ENCODE measurements around the gene COL4A6. TPM values are rescaled to one million over a fixed set of nuclear protein-coding genes. Genes with fewer than 3 reads are reported as not detected.
A peak's percentile ranks its signal among the peaks of the same experiment; 100 is the strongest.

The COL4A6 gene
- total RNA-seq, 2 donors from 2014 or later = not detected

DNA sequence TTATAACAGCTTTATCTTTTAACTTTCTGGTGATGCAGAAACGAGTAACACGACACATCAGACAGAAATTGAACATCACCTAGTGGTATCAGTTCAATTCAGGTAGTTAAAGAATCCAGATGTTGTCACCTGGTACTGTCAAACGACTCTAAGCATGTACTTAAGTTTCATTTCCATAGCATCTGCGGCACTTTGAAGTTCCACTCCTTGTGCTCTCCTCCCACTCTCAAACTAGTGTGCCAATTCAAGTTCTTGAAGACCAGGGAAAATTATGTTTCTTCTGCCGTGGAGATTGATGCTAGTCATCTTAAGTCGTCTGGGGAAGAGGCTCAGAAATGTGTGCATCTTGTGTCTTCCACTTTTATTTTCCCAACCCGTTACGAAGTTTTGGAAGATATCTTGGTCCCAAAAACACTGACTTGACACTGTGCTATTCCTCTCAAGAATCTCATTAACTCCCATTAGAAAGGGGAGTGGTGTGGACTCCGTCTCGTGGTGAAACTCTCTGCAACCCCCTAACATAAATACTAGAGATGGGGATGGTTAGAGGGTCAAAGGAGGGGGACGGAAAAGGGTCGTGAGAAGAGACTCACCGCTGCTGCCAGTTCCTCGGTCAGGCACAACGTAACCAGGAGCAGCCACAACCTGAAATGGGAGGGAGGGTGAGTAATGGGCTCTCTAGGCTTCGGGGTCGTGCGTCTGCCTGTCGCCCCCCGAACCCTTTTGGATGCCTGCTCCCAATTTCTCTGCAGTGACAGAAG is 693 bp downstream of the COL4A6 start:
- peaks cover 72% of the 10 kb centered on the region for H3K27me3 Mint-ChIP-seq (ENCODE audit: low read depth)
- DNase-seq (no peak), ATAC-seq (replicated peaks in 1 of 2) (no peak)

DNA sequence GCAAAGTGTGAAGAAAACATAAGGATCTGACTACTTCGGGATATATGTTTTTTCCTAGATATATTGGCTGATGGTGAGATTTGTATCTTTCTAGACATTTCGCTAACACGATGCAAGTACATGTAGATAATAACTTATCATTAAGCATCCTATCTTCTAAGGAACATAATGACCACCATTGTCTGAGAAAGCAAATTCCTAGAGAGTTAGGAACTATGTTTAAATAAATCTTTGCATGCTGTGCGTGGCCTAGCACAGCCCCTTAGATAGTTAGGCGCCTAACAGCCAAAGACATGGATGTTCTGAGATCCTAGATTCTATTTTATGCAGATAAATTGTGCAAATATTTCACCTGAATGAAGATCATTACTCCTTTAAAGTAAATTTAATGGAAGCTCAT is 3.0 kb downstream of the COL4A6 start:
- ATAC-seq (replicated peaks in 1 of 2) = no peak
- H3K27ac Mint-ChIP-seq = no peak overlapping the region
- DNase-seq = no peak
- H3K9me3 Mint-ChIP-seq = no peaks in the 10 kb centered on the region
- H3K4me3 Mint-ChIP-seq = no peak overlapping the region
- peaks cover 10% of the 10 kb centered on the region for H3K4me1 Mint-ChIP-seq (ENCODE audit: low read depth)
- peaks cover 57% of the 10 kb centered on the region for H3K27me3 Mint-ChIP-seq (ENCODE audit: low read depth)
- no peaks in the 10 kb centered on the region for H3K36me3 Mint-ChIP-seq (ENCODE audit: insufficient read depth in 2 of 2)

More for the DNA sequence above, 693 bp downstream of the COL4A6 start:
- Mint-ChIP-seq H3K4me3 (no peak overlapping the region), H3K9me3 (no peaks in the 10 kb centered on the region), H3K27ac (no peak overlapping the region), H3K36me3 (ENCODE audit: insufficient read depth in 2 of 2) (no peaks in the 10 kb centered on the region), H3K4me1 (ENCODE audit: low read depth) (peaks cover 14% of the 10 kb centered on the region)

DNA sequence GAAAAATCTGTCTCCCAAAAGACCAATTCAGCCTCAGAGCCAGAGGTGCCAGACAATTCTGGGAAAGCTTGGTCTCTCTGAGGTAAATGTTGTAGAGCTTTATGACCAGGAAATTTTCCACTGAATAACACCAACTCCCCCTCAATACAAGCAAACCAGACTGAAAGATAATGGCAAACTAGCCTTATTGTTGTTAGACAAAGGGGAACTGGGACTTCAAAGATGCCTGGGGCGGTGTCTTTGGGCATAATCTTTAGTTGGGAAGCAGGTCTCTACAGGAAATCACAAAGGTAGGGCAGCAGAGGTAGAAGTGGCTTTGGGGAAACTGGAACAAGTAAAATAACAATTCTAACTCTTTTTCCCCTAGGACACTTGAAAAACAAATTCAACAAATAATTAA is 12.0 kb downstream of the COL4A6 start:
- H3K4me1 Mint-ChIP-seq (ENCODE audit: low read depth) = no peaks in the 10 kb centered on the region
- ATAC-seq (replicated peaks in 1 of 2) = no peak
- DNase-seq = no peak
- no peak overlapping the region for H3K4me3 Mint-ChIP-seq
- H3K9me3 Mint-ChIP-seq = no peaks in the 10 kb centered on the region
- no peaks in the 10 kb centered on the region for H3K36me3 Mint-ChIP-seq (ENCODE audit: insufficient read depth in 2 of 2)
- H3K27me3 Mint-ChIP-seq (ENCODE audit: low read depth) = peaks cover 37% of the 10 kb centered on the region
- H3K27ac Mint-ChIP-seq = no peak overlapping the region

DNA sequence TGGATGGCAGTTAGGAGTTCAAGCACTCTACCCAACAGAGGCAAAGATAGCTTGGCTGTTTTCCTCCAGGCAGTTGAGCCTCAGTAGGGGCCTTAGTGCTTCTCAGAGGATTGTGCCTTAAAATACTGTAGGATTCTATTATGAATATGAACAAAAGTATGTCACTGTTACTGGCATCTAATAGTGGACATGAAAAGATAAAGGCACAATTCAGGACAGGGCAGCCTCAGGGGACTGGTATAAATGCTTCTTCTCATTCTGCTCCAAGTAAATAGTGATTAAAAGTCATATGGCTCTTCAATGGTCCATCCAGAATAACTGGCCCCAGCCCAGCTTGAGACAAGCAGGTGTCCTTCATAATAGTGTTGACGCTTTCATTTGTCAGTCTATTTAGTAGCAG is 17.7 kb downstream of the COL4A6 start:
- no peak for ATAC-seq (replicated peaks in 1 of 2)
- DNase-seq = no peak
- Mint-ChIP-seq H3K4me1 (ENCODE audit: low read depth) (no peaks in the 10 kb centered on the region), H3K9me3 (no peaks in the 10 kb centered on the region), H3K27me3 (ENCODE audit: low read depth) (peaks cover 16% of the 10 kb centered on the region), H3K27ac (no peak overlapping the region), H3K36me3 (ENCODE audit: insufficient read depth in 2 of 2) (no peaks in the 10 kb centered on the region), H3K4me3 (no peak overlapping the region)

DNA sequence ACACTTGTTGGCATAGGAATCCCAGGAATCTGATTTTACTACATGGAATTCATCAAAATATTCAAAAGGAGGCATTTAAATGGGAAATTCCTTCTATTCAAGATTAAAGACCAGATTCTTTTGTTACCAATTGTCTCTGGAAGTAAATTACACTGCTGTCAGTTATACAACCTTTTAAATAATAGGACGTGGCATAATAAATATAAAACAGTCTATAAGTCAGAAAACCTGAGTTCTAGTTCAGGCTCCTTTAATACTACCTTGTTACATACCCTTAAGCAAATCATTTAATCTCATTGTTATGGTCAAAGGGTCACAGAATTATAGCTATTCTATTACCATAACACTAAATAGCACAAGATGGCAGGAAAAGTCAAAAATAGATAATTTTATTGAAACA is 18.8 kb downstream of the COL4A6 start:
- H3K4me1 Mint-ChIP-seq (ENCODE audit: low read depth) = no peaks in the 10 kb centered on the region
- H3K27me3 Mint-ChIP-seq (ENCODE audit: low read depth) = peaks cover 15% of the 10 kb centered on the region
- H3K9me3 Mint-ChIP-seq = no peaks in the 10 kb centered on the region
- H3K27ac Mint-ChIP-seq = no peak overlapping the region
- DNase-seq (no peak), ATAC-seq (replicated peaks in 1 of 2) (no peak)
- no peak overlapping the region for H3K4me3 Mint-ChIP-seq
- no peaks in the 10 kb centered on the region for H3K36me3 Mint-ChIP-seq (ENCODE audit: insufficient read depth in 2 of 2)

DNA sequence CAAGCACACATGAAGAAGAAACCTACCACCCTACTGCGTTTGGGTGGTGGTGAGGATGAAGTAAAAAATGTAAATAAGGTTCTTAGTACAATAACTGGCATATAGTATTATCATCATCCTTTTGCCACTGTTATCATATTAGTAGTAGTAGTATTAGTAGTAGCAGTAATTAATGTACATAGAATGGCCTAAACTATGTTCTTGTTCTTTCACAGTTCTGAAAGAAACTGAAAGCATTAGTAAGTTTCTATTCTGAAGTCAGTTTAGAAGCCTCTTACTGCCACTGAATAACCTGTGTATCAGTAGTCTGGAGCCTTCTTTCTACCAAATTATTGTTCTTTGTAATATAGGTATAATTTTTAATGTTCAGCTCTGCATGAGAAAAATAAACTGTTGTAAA is 21.0 kb downstream of the COL4A6 start:
- Mint-ChIP-seq H3K9me3 (peaks cover 0 to 1% of the 10 kb centered on the region in 2 donors), H3K27me3 (ENCODE audit: low read depth) (peaks cover 16% of the 10 kb centered on the region), H3K36me3 (ENCODE audit: insufficient read depth in 2 of 2) (no peaks in the 10 kb centered on the region), H3K4me3 (no peak overlapping the region), H3K4me1 (ENCODE audit: low read depth) (no peaks in the 10 kb centered on the region), H3K27ac (no peak overlapping the region)
- DNase-seq (no peak), ATAC-seq (replicated peaks in 1 of 2) (no peak)

DNA sequence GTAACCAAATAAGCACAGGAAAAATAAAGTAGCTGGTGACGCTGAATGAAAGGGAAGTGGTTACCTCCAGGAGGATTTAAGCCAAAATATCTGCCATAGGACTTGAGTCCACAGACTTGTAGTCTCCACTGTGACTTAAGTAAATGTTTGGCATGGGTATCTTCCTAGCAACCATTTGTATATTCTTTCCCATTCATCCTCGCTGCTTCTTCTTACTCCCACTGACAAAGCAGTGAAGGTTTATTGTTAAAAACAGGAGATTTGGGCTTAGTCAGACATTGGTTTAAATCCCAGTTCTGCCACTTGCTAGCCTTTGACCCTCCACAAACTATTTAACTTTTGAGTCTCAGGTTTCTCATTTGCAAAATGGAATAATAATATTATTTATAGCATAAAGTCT is 22.3 kb downstream of the COL4A6 start:
- no peaks in the 10 kb centered on the region for H3K4me1 Mint-ChIP-seq (ENCODE audit: low read depth)
- ATAC-seq (replicated peaks in 1 of 2) = no peak

DNA sequence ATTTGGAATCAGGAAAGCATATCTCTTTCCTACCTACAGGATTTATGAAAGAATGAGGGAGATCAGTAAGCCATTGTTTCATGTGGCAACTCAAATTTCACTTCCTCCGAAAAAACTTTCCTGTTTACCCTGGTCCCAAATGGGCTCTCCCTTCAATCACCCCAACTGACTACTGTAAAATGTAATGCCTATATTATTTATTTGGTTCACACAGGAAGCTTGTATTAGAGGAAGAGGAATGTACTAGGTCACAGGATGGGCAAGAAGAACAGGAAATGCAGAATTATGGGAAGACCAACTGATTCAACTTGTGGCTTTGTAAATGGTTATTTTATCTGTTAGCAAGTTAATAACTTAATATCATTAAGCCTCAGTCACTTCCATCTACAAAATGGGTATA is 23.1 kb downstream of the COL4A6 start:
- DNase-seq = no peak
- no peaks in the 10 kb centered on the region for H3K36me3 Mint-ChIP-seq (ENCODE audit: insufficient read depth in 2 of 2)
- ATAC-seq (replicated peaks in 1 of 2) = no peak
- H3K4me3 Mint-ChIP-seq = no peak overlapping the region
- no peaks in the 10 kb centered on the region for H3K4me1 Mint-ChIP-seq (ENCODE audit: low read depth)
- H3K27ac Mint-ChIP-seq = no peak overlapping the region
- H3K9me3 Mint-ChIP-seq = peaks cover 0 to 1% of the 10 kb centered on the region in 2 donors
- H3K27me3 Mint-ChIP-seq (ENCODE audit: low read depth) = peaks cover 29% of the 10 kb centered on the region

More for the DNA sequence above, 22.3 kb downstream of the COL4A6 start:
- Mint-ChIP-seq H3K27me3 (ENCODE audit: low read depth) (peaks cover 23% of the 10 kb centered on the region), H3K36me3 (ENCODE audit: insufficient read depth in 2 of 2) (no peaks in the 10 kb centered on the region), H3K27ac (no peak overlapping the region), H3K4me3 (no peak overlapping the region), H3K9me3 (peaks cover 0 to 1% of the 10 kb centered on the region in 2 donors)
- DNase-seq = no peak

DNA sequence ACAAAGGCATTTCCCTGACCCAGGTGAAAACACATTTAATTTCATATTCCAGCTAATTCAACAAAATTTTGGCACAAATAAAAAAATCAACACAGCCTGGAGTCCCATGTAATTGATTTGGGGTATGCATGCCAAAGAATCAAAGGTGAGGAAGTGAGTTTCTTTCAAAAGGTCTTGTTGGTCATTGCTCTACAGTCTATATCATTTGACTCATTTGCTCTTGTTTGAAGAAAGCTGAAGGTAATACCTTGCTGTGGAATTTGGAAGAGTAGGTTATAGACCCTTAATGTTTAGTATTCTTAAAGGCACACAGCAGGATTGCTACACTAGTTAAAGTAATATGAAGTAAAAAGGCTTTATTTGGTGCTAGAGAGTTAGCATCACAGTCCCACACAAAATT is 25.4 kb downstream of the COL4A6 start:
- Mint-ChIP-seq H3K36me3 (ENCODE audit: insufficient read depth in 2 of 2) (no peaks in the 10 kb centered on the region), H3K27me3 (ENCODE audit: low read depth) (peaks cover 33% of the 10 kb centered on the region), H3K4me1 (ENCODE audit: low read depth) (no peaks in the 10 kb centered on the region)

DNA sequence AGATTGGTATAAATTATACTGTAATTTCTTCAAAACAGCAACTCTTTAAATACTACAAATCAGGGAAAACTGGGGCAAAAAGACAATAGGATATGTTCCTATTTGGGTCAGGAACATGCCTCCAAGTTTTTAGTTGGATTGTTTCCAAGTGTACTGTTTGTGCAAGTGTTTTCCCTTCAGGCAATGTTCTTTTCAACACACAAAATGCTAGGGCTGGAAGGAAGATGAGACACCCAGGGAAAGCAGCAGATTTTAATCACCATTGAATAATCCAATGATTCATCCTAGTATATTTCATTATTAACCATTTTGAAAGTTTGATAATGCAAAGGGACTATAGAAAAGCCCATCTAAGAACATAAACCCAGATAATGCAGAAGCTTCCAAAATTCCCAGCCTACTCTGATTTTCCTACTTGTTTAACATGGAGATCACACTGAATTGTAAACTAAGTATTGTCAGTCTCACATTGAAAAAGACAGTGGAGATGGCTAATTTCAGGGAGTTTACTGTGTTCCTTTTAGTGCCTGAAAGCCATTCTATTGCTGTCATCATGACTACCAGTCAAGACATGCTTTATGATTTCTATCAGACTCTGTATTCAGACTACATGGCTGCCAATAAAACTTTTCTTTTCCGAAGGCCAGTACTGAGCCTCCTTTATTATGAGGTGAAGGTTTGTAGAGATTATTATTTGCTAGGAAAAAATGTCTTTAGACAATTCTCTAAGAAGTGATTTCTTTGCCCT is 38.6 kb downstream of the COL4A6 start:
- DNase-seq = no peak
- no peak overlapping the region for H3K4me3 Mint-ChIP-seq
- peaks cover 65% of the 10 kb centered on the region for H3K27me3 Mint-ChIP-seq (ENCODE audit: low read depth)
- no peaks in the 10 kb centered on the region for H3K4me1 Mint-ChIP-seq (ENCODE audit: low read depth)
- no peak for ATAC-seq (replicated peaks in 1 of 2)
- no peaks in the 10 kb centered on the region for H3K9me3 Mint-ChIP-seq
- no peak overlapping the region for H3K27ac Mint-ChIP-seq
- no peaks in the 10 kb centered on the region for H3K36me3 Mint-ChIP-seq (ENCODE audit: insufficient read depth in 2 of 2)

More for the DNA sequence above, 25.4 kb downstream of the COL4A6 start:
- Mint-ChIP-seq H3K4me3 (no peak overlapping the region), H3K9me3 (peaks cover 0 to 1% of the 10 kb centered on the region in 2 donors), H3K27ac (no peak overlapping the region)
- no peak for ATAC-seq (replicated peaks in 1 of 2)
- no peak for DNase-seq

DNA sequence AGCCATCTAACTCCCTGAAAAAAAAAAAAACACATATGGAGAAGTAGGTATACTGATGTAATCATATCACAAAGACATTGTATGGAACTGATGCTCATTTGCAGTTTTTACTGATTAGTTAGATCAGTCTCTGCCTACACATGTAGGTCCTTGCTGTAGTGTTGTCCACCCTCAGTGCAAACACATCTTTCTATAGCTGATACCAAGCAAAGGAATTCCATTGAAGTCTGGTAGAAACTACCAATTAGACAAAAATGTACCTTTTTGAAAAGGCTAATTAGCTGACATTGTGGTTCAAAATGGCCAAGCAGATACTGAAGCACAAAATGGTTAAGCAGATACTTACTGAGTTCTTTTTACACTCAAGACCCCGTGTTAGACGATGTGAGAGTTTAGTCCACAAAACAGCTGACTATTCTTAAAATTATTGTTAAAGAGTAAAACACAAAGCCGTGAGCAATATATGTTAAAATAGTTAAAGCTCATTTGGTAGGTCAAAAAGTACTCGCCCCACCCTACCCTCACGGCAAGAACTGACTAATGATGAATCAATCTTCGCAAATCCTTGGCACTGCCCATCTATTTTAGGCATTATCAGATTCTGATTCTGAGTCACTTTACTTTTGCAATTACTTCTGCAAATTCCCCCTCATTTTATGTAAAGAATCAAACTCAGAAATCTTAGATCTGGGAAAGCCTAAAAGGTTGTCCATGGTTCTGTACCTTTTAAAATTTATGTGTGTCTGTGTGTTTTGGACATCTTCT is 40.4 kb downstream of the COL4A6 start:
- Mint-ChIP-seq H3K4me1 (ENCODE audit: low read depth) (no peaks in the 10 kb centered on the region), H3K4me3 (no peak overlapping the region), H3K27ac (no peak overlapping the region), H3K9me3 (no peaks in the 10 kb centered on the region), H3K36me3 (ENCODE audit: insufficient read depth in 2 of 2) (no peaks in the 10 kb centered on the region), H3K27me3 (ENCODE audit: low read depth) (peaks cover 47% of the 10 kb centered on the region)
- peak in 1 of 2 donors; percentile 1 for DNase-seq
- ATAC-seq (replicated peaks in 1 of 2) = peak in 1 of 2 donors; percentile 54

DNA sequence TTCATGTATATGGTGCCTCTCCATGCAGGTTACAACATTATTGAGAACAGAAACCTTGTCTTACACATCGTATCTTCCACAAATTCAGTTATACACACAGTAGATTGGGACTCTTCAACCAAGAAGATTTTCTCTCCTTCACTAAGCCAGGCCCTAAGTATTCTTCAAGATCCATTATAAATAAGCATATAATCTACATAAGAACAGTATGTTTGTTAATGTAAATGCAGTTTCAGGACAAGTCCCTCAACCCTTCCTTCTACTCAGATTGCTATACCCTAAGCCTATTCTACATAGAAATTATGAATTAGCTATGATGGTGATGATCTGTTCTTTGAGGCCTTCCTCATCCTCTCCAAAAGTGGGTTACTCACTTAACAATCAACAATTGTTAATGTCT is 41.2 kb downstream of the COL4A6 start:
- H3K4me3 Mint-ChIP-seq = no peak overlapping the region
- ATAC-seq (replicated peaks in 1 of 2) = no peak
- H3K4me1 Mint-ChIP-seq (ENCODE audit: low read depth) = no peaks in the 10 kb centered on the region
- no peak overlapping the region for H3K27ac Mint-ChIP-seq
- no peaks in the 10 kb centered on the region for H3K9me3 Mint-ChIP-seq
- DNase-seq = no peak
- H3K27me3 Mint-ChIP-seq (ENCODE audit: low read depth) = peaks cover 46% of the 10 kb centered on the region
- H3K36me3 Mint-ChIP-seq (ENCODE audit: insufficient read depth in 2 of 2) = no peaks in the 10 kb centered on the region
